Breast epithelium (tissue), 3 donors: ENCODE data around the gene CORO2B.

ENCODE experiments used
- CTCF ChIP-seq, 3 donors: fragments of 450-650 bp; IDR thresholded peaks; one replicate each; pipeline ENCODE4 v1.5.1; 2016 to 2017; ENCODE audit warnings: antibody characterized with exemption in 3 of 3, mild to moderate bottlenecking in 3 of 3, moderate library complexity in 3 of 3
- POLR2A ChIP-seq: fragments of 450-650 bp; IDR thresholded peaks from one replicate; pipeline ENCODE4 v1.6.1; 2016; ENCODE audit warnings: antibody characterized with exemption, mild to moderate bottlenecking, moderate library complexity
- POLR2AphosphoS5 ChIP-seq, 3 donors: sonication (generic); formaldehyde crosslinking; IDR thresholded peaks; one replicate each; pipeline ENCODE4 v1.6.1; 2017; ENCODE audit warnings: antibody characterized with exemption in 3 of 3

GRCh38 chr15:68610825-68611224, 32.0 kb downstream of the CORO2B start:
- TF ChIP-seq CTCF (IDR thresholded peaks at IDR 0.05), result no peak
- no peak for TF ChIP-seq POLR2A
- no peak for TF ChIP-seq POLR2AphosphoS5 (IDR thresholded peaks at IDR 0.05)
